Measurements from ENCODE around the gene APEH. TPM values are rescaled to one million over a fixed set of nuclear protein-coding genes. Genes with fewer than 3 reads are reported as not detected.

APEH gene
- total and polyA plus RNA-seq, 2 of the 13 experiments (the other 11 are each of a cell fraction or from before 2014, with no cell fraction given), result 116 to 130 TPM

GRCh38 chr3:49658711-49659110 is 15.4 kb upstream of the APEH start:
- CTCF ChIA-PET (ENCODE audit: low intra/inter-chr PET ratio, low total read pairs), result no interaction called here
- DNase-seq (ENCODE audit: low spot score) (no peak), ATAC-seq (no peak; the same call in 2 of the 3 replicates), FAIRE-seq (no peak)
- no peak overlapping the region for H3K4me3 ChIP-seq (replicated peaks in 1 of 3; ENCODE audit: insufficient read depth in 1 of 3, low read depth in 2 of 3, low read length in 3 of 3)
- in situ Hi-C loops (cut with HindIII; ENCODE audit: extremely low pct_ligation_motif_present, low pct_unique_long_range_greater_than_20kb), result no loop called here
- H2AFZ ChIP-seq (ENCODE audit: low read length), result no peak overlapping the region
- H3K27me3 ChIP-seq (ENCODE audit: control insufficient read depth in 1 of 2, insufficient read depth in 2 of 2, low read length in 2 of 2), result no peaks in the 10 kb centered on the region
- H3K4me1 ChIP-seq (ENCODE audit: insufficient read depth, low read length), result peaks cover 11% of the 10 kb centered on the region
- WGBS (ENCODE audit: low lambda C conversion rate), result 48% methylated on average over 2 of the region's 2 CpGs
- intact Hi-C loops (cut with micrococcal nuclease; ENCODE audit: unreplicated experiment), result no loop called here
- no peak overlapping the region for H3K4me2 ChIP-seq (ENCODE audit: low read depth, low read length)
- H3K79me2 ChIP-seq (ENCODE audit: insufficient read depth, low read length), result no peaks in the 10 kb centered on the region
- POLR2A ChIA-PET, result no interaction called here
- no peak overlapping the region for H3K27ac ChIP-seq (ENCODE audit: extremely low read length, insufficient read depth, low read length)
- BruUV-seq (replicated peaks), result no TSS peak
- no peaks in the 10 kb centered on the region for H3K9me3 ChIP-seq (ENCODE audit: low read length)
- H3K9ac ChIP-seq (ENCODE audit: insufficient read depth, low read depth, low read length), result no peak overlapping the region
- H4K20me1 ChIP-seq (ENCODE audit: insufficient read depth, low read length), result no peaks in the 10 kb centered on the region
- no peak for TF ChIP-seq ZNF777 (CRISPR knock-in tag; IDR thresholded peaks at IDR 0.05)
- peak; percentile 62 for TF ChIP-seq ZFX (CRISPR knock-in tag; IDR thresholded peaks at IDR 0.05; ENCODE audit: low read depth)
- TF ChIP-seq PAXIP1 (CRISPR knock-in tag; conservative IDR thresholded peaks at IDR 0.05), result 0 out of 2 replicates have a peak, but pooled peaks have one; percentile 27
- H3K36me3 ChIP-seq (replicated peaks in 1 of 2; ENCODE audit: control insufficient read depth in 1 of 2, insufficient read depth in 2 of 2, low read length in 2 of 2), result no peaks in the 10 kb centered on the region

GRCh38 chr3:49659756-49660155 is 14.4 kb upstream of the APEH start:
- in situ Hi-C loops (cut with HindIII; ENCODE audit: extremely low pct_ligation_motif_present, low pct_unique_long_range_greater_than_20kb), result no loop called here
- H3K4me3 ChIP-seq (replicated peaks in 1 of 3; ENCODE audit: insufficient read depth in 1 of 3, low read depth in 2 of 3, low read length in 3 of 3), result no peak overlapping the region
- H4K20me1 ChIP-seq (ENCODE audit: insufficient read depth, low read length), result no peaks in the 10 kb centered on the region
- no peak overlapping the region for H2AFZ ChIP-seq (ENCODE audit: low read length)
- no peak overlapping the region for H3K27ac ChIP-seq (ENCODE audit: extremely low read length, insufficient read depth, low read length)
- DNase-seq (ENCODE audit: low spot score) (no peak), FAIRE-seq (no peak), ATAC-seq (no peak)
- peaks cover 21% of the 10 kb centered on the region for H3K4me1 ChIP-seq (ENCODE audit: insufficient read depth, low read length)
- intact Hi-C loops (cut with micrococcal nuclease; ENCODE audit: unreplicated experiment), result no loop called here
- BruUV-seq (replicated peaks), result no TSS peak
- H3K79me2 ChIP-seq (ENCODE audit: insufficient read depth, low read length), result no peaks in the 10 kb centered on the region
- H3K4me2 ChIP-seq (ENCODE audit: low read depth, low read length), result no peak overlapping the region
- H3K9me3 ChIP-seq (ENCODE audit: low read length), result no peaks in the 10 kb centered on the region
- 90% methylated on average over 3 of the region's 4 CpGs for WGBS (ENCODE audit: low lambda C conversion rate)
- no peaks in the 10 kb centered on the region for H3K27me3 ChIP-seq (ENCODE audit: control insufficient read depth in 1 of 2, insufficient read depth in 2 of 2, low read length in 2 of 2)
- no peak overlapping the region for H3K9ac ChIP-seq (ENCODE audit: insufficient read depth, low read depth, low read length)
- POLR2A ChIA-PET, result no interaction called here
- no peaks in the 10 kb centered on the region for H3K36me3 ChIP-seq (replicated peaks in 1 of 2; ENCODE audit: control insufficient read depth in 1 of 2, insufficient read depth in 2 of 2, low read length in 2 of 2)
- CTCF ChIA-PET (ENCODE audit: low intra/inter-chr PET ratio, low total read pairs), result no interaction called here
- TF ChIP-seq HDAC2 (CRISPR knock-in tag; IDR thresholded peaks at IDR 0.05) (no peak), TFE3 (CRISPR knock-in tag; IDR thresholded peaks at IDR 0.05) (no peak), ZNF589 (CRISPR knock-in tag; conservative IDR thresholded peaks at IDR 0.05) (no peak), SSRP1 (CRISPR knock-in tag; IDR thresholded peaks at IDR 0.05) (no peak), MLXIP (CRISPR knock-in tag; IDR thresholded peaks at IDR 0.05; ENCODE audit: borderline replicate concordance) (no peak), ZFY (CRISPR knock-in tag; IDR thresholded peaks at IDR 0.05) (no peak)
